GM19025 (cell line): ENCODE data around the gene GGCT.
A peak's percentile ranks its signal among the peaks of the same experiment; 100 is the strongest.
"Not testable (repeated sequence)": the region's sequence is repeated elsewhere in the genome, so short reads cannot be mapped to it uniquely, and the experiment has no call there.

Experiments
- ATAC-seq: cut with Tn5 transposase; IDR thresholded peaks from one replicate; pipeline ENCODE4 v1.9.1; 2021; ENCODE audit warnings: mild to moderate bottlenecking, low read depth, moderate library complexity; ENCODE audit not compliant: unreplicated experiment

Gene GGCT

GRCh38 chr7:30504301-30505173, at the start of gene GGCT:
Gene GGCT (minus strand): TSS chr7:30504829. CDS start chr7:30504709, 120 bp downstream.
- peak; percentile 98 for ATAC-seq

- no peak for ATAC-seq
These were observed 48.9 kb upstream of the GGCT start for GRCh38 chr7:30553546-30553945.

DNA sequence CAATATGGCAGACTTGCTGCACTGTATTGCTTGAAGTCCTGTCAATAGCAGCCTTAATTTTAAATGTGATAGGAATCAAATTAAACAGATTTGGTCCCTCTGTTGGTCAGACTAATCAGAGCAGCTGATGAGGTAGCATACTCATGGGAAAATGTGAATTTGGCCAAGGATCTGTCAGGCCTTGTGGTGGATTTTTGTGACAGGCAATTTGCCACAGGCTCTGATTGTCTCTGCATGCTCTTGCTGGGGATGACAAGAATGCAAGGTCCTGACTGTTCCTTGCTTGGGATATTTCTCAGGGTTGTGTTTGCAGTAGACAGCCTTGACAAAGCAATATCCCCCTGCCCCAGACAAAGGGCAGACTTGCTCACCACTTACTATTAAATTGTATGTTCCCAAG, 48.5 kb upstream of the GGCT start:
- no peak for ATAC-seq

DNA sequence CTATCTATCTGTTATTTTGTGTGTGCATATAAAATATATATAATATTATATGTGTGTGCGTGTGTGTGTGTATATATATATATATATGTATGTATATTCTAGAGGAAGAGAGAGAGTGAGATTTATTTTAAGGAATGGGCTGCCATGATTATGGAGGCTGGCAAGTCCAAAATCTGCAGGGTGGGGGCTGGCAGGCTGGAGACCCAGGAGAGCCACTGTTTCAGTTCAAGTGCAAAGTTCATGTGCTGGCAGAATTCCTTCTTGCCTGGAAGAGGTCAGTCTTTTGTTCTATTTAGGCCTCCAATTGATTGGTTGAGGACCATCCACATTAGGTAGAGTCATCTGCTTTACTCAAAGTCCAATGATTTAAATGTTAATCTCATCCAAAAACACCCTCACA, 47.7 kb upstream of the GGCT start:
- no peak for ATAC-seq

DNA sequence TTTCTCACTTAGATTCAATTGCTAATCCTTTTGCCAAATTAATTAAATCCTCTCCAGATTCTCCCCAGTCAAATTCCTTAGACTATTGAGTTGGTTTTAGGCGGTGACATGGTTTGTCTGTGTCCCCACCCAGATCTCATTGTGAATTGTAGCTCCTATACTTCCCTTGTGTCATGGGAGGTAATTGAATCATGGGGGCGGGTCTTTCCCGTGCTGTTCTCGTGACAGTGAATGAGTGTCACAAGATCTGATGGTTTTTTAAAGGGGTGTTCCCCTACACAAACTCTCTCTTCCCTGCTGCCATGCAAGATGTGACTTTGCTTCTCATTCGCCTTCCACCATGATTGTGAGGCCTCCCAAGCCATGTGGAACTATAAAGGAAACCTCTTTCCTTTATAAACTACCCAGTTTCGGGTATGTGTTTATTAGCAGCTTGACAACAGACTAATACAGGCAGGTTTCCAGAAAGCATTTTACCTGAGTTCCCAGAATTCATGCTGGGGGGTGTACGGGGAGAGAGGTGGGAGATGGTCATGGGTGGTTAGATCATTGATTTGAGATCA, 45.4 kb upstream of the GGCT start:
- ATAC-seq, result no peak

GRCh38 chr7:30548845-30549244, 44.2 kb upstream of the GGCT start:
- ATAC-seq, result no peak

- ATAC-seq, result no peak
These were observed 42.0 kb upstream of the GGCT start for GRCh38 chr7:30546596-30546995.

DNA sequence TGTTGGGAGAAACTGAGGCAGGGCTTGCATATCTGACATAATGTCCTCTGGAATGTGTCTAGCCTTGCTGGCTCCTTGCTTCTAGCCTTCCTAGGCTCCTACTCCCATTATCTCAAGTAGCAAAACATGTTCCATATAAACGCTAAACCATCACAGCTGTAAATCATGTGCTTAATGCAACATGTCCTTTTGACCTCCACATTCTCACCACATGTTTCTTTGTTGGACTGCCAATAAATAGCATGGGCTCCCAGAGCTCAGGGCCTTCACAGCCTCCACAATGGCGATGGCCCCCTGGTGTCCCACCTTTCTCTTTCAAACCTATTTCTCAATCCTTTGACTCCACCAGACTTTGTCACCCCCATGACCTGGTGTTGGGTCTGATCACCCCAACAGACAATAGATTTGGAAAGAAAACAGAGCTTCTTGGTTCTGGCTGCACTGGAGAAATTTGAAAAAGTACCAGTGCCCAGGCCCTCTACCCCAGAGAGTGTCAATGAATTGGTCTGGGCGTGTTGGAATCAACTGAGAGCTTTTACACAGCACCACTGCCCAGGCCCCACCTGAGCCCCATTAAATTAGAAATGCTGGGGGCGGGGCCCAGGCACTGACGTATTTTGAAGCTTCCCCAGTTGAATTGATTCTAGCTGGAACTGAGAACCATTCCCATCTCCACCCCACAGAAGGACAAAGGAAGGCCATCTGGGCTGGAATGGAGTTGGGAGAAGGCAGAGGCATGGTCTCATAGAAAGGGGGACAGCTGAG, 41.3 kb upstream of the GGCT start:
- no peak for ATAC-seq

DNA sequence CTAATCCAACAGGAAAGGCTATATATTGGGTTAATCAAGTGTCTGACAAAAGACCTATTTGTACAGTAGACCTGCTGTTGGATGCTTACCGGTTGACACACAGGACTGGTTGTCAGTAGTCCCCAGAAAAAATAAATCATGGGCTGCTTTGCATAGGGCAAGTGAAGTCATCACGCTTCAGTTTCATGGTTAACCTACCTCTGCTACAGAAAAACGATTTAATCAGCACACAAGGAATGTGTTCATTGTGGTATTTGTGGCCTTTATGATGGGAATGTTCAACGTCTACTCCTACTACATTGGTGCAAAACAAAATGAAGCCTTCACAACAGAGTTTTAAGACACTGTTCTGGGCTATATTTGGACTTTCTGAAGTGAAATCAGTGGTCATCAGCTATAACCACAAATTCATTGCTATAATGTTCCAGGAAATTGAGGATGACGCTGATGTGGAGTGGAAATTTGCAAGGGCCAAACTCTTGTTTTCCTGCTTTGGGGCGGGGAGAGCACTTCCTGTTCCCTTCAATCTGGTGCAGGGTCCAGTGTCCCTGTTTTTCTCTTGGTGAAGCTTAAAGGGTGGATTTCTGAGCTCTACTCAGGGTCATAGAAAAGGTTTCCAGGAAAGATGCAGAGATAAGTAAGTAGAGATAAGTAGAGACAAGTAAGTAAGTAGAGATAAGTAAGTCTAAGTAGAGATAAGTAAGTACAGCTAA, 39.3 kb upstream of the GGCT start:
- ATAC-seq, result no peak

DNA sequence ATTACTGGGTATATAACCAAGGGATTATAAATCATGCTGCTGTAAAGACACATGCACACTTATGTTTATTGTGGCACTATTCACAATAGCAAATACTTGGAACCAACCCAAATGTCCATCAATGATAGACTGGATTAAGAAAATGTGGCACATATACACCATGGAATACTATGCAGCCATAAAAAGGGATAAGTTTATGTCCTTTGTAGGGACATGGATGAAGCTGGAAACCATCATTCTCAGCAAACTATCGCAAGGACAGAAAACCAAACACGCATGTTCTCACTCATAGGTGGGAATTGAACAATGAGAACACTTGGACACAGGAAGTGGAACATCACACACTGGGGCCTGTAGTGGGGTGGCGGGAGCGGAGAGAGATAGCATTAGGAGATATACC, 38.5 kb upstream of the GGCT start:
- ATAC-seq, result not testable (repeated sequence)

- no peak for ATAC-seq
These were observed 29.3 kb upstream of the GGCT start for GRCh38 chr7:30533886-30534285.

DNA sequence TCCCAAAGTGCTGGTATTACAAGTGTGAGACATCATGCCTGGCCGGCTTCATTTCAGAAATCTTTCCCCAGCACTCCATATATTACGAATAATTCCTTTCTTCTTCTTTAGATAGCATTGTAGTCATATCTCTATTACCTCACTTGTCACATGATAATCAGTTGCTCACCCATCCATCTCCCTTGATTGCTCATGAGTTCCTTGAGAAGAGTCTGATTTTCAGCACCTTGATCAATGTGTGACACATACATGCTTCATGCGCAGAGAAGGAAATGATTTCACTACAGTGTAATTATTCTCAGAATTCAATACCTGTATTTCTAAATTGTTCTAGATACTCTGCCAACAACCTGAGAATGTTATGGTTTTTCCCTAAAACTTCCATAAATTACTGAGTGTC, 26.7 kb upstream of the GGCT start:
- ATAC-seq, result no peak

DNA sequence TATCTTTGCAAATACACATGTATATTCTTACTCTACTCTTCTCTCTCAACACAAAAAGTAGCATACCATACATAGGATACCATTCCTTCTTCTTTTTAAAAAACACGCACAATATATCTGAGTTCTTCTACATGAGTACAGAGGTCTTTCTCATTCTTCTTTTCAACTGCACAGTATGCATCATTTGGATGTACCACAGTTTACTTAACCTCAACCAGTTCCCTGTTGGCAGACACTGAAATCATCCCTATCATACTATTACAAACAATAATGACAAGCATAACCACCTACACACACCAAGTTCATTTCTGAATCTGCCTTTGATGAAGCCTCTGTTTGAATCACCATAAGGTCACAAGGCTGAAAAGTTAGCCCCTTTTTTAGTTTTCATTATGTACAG, 25.7 kb upstream of the GGCT start:
- ATAC-seq, result no peak

DNA sequence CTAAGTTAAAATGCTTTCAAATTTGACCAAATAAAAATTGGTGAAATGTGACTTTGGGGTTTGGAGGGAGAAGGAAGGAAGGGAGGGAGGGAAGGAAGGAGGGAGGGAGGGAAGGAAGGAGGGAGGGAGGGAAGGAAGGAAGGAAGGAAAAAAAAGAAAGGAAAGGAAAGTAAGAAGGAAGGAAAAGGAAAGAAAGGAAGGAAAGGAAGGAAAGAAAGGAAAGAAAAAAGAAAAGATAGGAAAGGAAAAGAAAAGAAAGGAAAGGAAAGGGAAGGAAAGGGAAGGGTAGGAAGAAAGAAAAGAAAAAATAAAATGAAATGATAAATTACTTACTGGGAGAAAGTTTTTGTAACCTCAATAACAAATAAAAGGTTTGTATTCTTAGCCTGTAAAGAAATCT, 24.1 kb upstream of the GGCT start:
- no peak for ATAC-seq

GRCh38 chr7:30527297-30527696, 22.7 kb upstream of the GGCT start:
- ATAC-seq, result not testable (repeated sequence)

DNA sequence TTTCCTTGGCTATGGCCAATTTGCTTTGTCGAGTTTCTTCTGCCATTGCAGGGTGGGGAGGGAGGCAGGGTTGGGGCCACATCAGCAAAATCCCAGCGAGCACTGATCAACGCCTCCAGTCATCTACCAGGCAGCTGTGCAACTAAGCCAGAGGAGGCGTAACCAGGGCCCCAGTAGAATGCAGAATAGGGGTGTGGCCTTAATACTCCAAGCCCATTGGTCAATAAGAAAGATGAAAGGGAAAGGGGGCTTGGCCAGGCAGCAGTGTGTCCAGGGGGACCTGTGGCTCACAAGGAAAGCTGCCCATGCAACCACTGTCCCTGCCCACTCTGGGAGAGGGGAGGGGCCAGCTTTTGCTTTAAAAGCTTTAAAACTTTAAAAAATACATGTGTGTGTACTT, 21.5 kb upstream of the GGCT start:
- no peak for ATAC-seq

- ATAC-seq, result no peak
These were observed 20.8 kb upstream of the GGCT start for GRCh38 chr7:30525429-30525828.

DNA sequence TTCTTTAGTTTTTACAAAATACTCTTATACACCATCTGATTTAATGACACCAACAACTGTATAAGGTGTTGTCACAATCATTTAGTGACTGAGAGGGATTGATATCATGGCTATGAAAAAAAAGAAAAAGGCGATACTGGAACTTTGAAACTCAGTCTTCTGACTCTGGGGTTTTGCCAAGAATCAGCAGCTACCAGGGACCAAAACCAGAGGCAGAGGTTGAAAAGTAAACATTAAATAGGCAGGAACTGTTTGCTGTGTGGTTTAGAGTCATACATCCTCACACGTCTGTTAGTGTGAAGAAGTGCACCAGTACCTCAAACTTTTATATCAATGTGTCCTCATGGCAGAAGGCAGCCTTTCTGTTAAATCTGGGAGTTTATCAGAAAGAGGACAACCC, 19.9 kb upstream of the GGCT start:
- no peak for ATAC-seq

DNA sequence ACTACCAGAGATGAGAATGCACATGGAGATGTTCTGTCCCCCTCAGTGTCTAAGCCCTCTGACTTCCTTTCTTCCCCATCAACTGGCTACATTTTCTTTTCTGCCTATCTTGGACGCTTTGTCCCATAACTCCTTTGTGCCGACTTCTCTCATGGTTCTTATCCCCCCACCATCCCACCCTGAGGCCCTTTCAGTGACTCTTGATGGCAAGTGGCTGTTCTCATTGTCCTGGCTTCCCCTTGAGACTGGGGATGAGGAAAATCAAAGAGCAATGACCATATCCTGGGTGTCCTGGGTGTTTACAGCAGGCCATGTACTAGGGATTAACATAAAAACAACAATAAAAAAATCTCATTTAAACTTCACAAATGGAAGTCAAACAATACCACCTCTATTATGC, 18.8 kb upstream of the GGCT start:
- no peak for ATAC-seq

- no peak for ATAC-seq
These were observed 17.5 kb upstream of the GGCT start for GRCh38 chr7:30522159-30522558.

- no peak for ATAC-seq
These were observed 16.9 kb upstream of the GGCT start for GRCh38 chr7:30521532-30521931.
